H9 (cell line): ENCODE data around the gene TRUB1. TPM values are rescaled to one million over a fixed set of nuclear protein-coding genes. Genes with fewer than 3 reads are reported as not detected.
A peak's percentile ranks its signal among the peaks of the same experiment; 100 is the strongest.

Source experiments
- DNase-seq: peaks from one replicate; pipeline ENCODE4 v3.0.0-alpha.2; 2017
- H2AFZ ChIP-seq: one replicate; pipeline ENCODE4 v1.6.1; 2013; ENCODE audit warnings: mild to moderate bottlenecking, low read length, control low read depth, moderate library complexity
- H2AK5ac ChIP-seq: 2 replicates; pipeline ENCODE4 v1.6.1; 2013; ENCODE audit warnings: low read length, control low read depth, mixed read lengths; ENCODE audit not compliant: insufficient read length
- H2BK120ac ChIP-seq: one replicate; pipeline ENCODE4 v1.6.1; 2013; ENCODE audit warnings: low read depth, mild to moderate bottlenecking, low read length, control low read depth, inconsistent platforms; ENCODE audit not compliant: poor library complexity, severe bottlenecking
- H2BK12ac ChIP-seq: 2 replicates; pipeline ENCODE4 v1.6.1; 2013; ENCODE audit warnings: low read length, control low read depth, mixed read lengths, low read depth; ENCODE audit not compliant: insufficient read length
- H2BK15ac ChIP-seq: 2 replicates; pipeline ENCODE4 v1.6.1; 2013; ENCODE audit warnings: low read depth, low read length, control low read depth
- H2BK20ac ChIP-seq: one replicate; pipeline ENCODE4 v1.6.1; 2013; ENCODE audit warnings: low read depth, mild to moderate bottlenecking, low read length, control low read depth, inconsistent platforms; ENCODE audit not compliant: poor library complexity, severe bottlenecking
- H2BK5ac ChIP-seq: 2 replicates; pipeline ENCODE4 v1.6.1; 2013; ENCODE audit warnings: low read length, control low read depth, mixed read lengths; ENCODE audit not compliant: insufficient read length
- H3K14ac ChIP-seq: 2 replicates; pipeline ENCODE4 v1.6.1; 2013; ENCODE audit warnings: low read length, control low read depth; ENCODE audit not compliant: insufficient read depth
- H3K18ac ChIP-seq: 2 replicates; pipeline ENCODE4 v1.6.1; 2013; ENCODE audit warnings: low read depth, mild to moderate bottlenecking, mixed read lengths, low read length, control low read depth; ENCODE audit not compliant: insufficient read length
- H3K23ac ChIP-seq: 2 replicates; pipeline ENCODE4 v1.6.1; 2013; ENCODE audit warnings: low read length, control low read depth, mixed read lengths, low read depth; ENCODE audit not compliant: insufficient read length
- H3K23me2 ChIP-seq: 2 replicates; pipeline ENCODE4 v1.6.1; 2013; ENCODE audit warnings: low read depth, mild to moderate bottlenecking, mixed read lengths, low read length, control low read depth; ENCODE audit not compliant: insufficient read length, poor library complexity, severe bottlenecking
- H3K27ac ChIP-seq: 2 replicates; pipeline ENCODE4 v1.5.1; 2013; ENCODE audit warnings: low read length, control low read depth, mixed read lengths, low read depth; ENCODE audit not compliant: insufficient read length
- H3K27me3 ChIP-seq: 2 replicates; pipeline ENCODE4 v1.6.1; 2013; ENCODE audit warnings: low read length, control low read depth, inconsistent platforms; ENCODE audit not compliant: insufficient read depth
- H3K4ac ChIP-seq: 2 replicates; pipeline ENCODE4 v1.6.1; 2013; ENCODE audit warnings: low read depth, mild to moderate bottlenecking, control low read depth, inconsistent platforms, low read length, moderate library complexity
- H3K4me1 ChIP-seq: 2 replicates; pipeline ENCODE4 v1.6.1; 2013; ENCODE audit warnings: low read length, control low read depth, inconsistent platforms; ENCODE audit not compliant: insufficient read depth
- H3K4me2 ChIP-seq: 2 replicates; pipeline ENCODE4 v1.6.1; 2013; ENCODE audit warnings: low read length, control low read depth, mixed read lengths; ENCODE audit not compliant: insufficient read length, insufficient read depth
- H3K56ac ChIP-seq: 2 replicates; pipeline ENCODE4 v1.6.1; 2013; ENCODE audit warnings: low read depth, mild to moderate bottlenecking, mixed read lengths, low read length, control low read depth; ENCODE audit not compliant: insufficient read length
- H3K79me1 ChIP-seq: 2 replicates; pipeline ENCODE4 v1.6.1; 2013; ENCODE audit warnings: low read depth, mild to moderate bottlenecking, moderate library complexity, low read length, control low read depth, inconsistent platforms; ENCODE audit not compliant: insufficient read depth, poor library complexity, severe bottlenecking
- H3K79me2 ChIP-seq: 2 replicates; pipeline ENCODE4 v1.6.1; 2013; ENCODE audit warnings: low read length, control low read depth, inconsistent platforms; ENCODE audit not compliant: insufficient read depth
- H3K9ac ChIP-seq: 2 replicates; pipeline ENCODE4 v1.6.1; 2013; ENCODE audit warnings: low read length, control low read depth, mixed read lengths; ENCODE audit not compliant: insufficient read length; ENCODE audit errors: extremely low read depth
- H3K9me3 ChIP-seq: one replicate; pipeline ENCODE4 v1.6.1; 2013; ENCODE audit warnings: low read depth, low read length, inconsistent platforms; ENCODE audit not compliant: control insufficient read depth
- H3T11ph ChIP-seq: one replicate; pipeline ENCODE4 v1.6.1; 2013; ENCODE audit warnings: mild to moderate bottlenecking, low read length, control low read depth, inconsistent platforms
- H4K20me1 ChIP-seq: one replicate; pipeline ENCODE4 v1.6.1; 2013; ENCODE audit not compliant: control insufficient read depth, insufficient read length, insufficient read depth
- H4K5ac ChIP-seq: 2 replicates; pipeline ENCODE4 v1.6.1; 2013; ENCODE audit warnings: low read depth, mild to moderate bottlenecking, mixed read lengths, low read length, control low read depth; ENCODE audit not compliant: insufficient read length
- H4K8ac ChIP-seq: replicated peaks from 2 replicates; pipeline ENCODE4 v1.6.1; 2013; ENCODE audit warnings: low read length, control low read depth, mixed read lengths, low read depth; ENCODE audit not compliant: insufficient read length
- H4K91ac ChIP-seq: 2 replicates; pipeline ENCODE4 v1.6.1; 2013; ENCODE audit warnings: low read depth, mild to moderate bottlenecking, moderate library complexity, mixed read lengths, low read length, control low read depth; ENCODE audit not compliant: insufficient read length
- H3K27ac Mint-ChIP-seq, 3 experiments: 2 replicates in 2 of 3; 3 replicates in 1 of 3; pipeline ENCODE4 v1.8.0; 2020 to 2021; ENCODE audit warnings: mixed read lengths in 3 of 3, mild to moderate bottlenecking in 1 of 3, moderate library complexity in 1 of 3
- H3K27me3 Mint-ChIP-seq: 2 replicates; pipeline ENCODE4 v1.8.0; 2021; ENCODE audit warnings: low read depth, mild to moderate bottlenecking, moderate library complexity, mixed read lengths
- H3K36me3 Mint-ChIP-seq, 3 experiments: 2 replicates in 2 of 3; 3 replicates in 1 of 3; pipeline ENCODE4 v1.8.0; 2020 to 2021; ENCODE audit warnings: low read depth in 3 of 3, mixed read lengths in 3 of 3; ENCODE audit not compliant: insufficient read depth in 1 of 3
- H3K4me1 Mint-ChIP-seq, 2 experiments: 2 replicates each; pipeline ENCODE4 v1.8.0; 2020; ENCODE audit warnings: mixed read lengths in 2 of 2
- H3K4me3 Mint-ChIP-seq, 2 experiments: 2 replicates in 1 of 2; 3 replicates in 1 of 2; pipeline ENCODE4 v1.8.0; 2020 to 2021; ENCODE audit warnings: mild to moderate bottlenecking in 2 of 2, mixed read lengths in 2 of 2, moderate library complexity in 1 of 2
- H3K9me3 Mint-ChIP-seq, 2 experiments: 2 replicates in 1 of 2; 3 replicates in 1 of 2; pipeline ENCODE4 v1.8.0; 2020; ENCODE audit warnings: mild to moderate bottlenecking in 2 of 2, mixed read lengths in 2 of 2, moderate library complexity in 1 of 2
- WGBS: extraction: QIAGEN DNeasy Blood & Tissue Kit; methylation state at CpG from one replicate; pipeline ENCODE4 v1.1.7; 2013; ENCODE audit warnings: missing lambda C conversion rate, low lambda C conversion rate, mixed read lengths; ENCODE audit not compliant: insufficient read length; ENCODE audit errors: extremely low coverage; 5-methylcytosine and 5-hydroxymethylcytosine counted together
- total RNA-seq: library from RNA; stranded (reverse); gene quantifications from 2 replicates; pipeline ENCODE4 v1.2.1, GENCODE V29; 2021
- TF ChIP-seq, protein P1 (sequence below): fragments of 200-600 bp; sonication (generic); conservative IDR thresholded peaks from 3 replicates; pipeline ENCODE4 v1.8.0; 2021; ENCODE audit warnings: antibody characterized with exemption, mild to moderate bottlenecking

TRUB1 gene
- total RNA-seq, 1 experiment from 2014 or later, result 20.6 TPM

DNA sequence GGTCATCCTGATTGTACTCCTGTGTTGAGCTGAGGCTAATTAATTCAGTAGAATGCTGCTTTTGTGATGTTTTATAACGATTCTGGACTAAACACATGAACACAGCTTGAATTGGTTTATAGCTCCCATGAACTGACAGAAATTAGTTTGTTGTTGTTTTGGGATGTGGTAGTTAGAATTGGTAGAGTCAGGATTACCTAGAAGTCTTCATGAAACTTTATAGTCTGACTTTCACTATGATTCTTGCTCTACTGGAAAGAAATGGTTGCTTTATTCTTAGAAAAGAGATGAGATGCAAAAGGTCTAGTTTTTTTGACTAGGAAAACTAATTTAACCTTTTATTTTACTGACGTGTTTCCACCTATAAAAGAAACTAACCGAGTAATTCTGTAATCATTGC lies 23.4 kb upstream of the TRUB1 start:
- H3K79me2 ChIP-seq, result no peaks in the 10 kb centered on the region
- no peak overlapping the region for H2BK5ac ChIP-seq
- H3K9me3 ChIP-seq, result no peaks in the 10 kb centered on the region
- H3K4me2 ChIP-seq, result no peak overlapping the region
- H3K56ac ChIP-seq, result no peak overlapping the region
- H2AFZ ChIP-seq, result no peak overlapping the region
- Mint-ChIP-seq H3K36me3 (peaks cover 0 to 7% (median 5%) of the 10 kb centered on the region in 3 experiments; a peak in 3 of 7 replicates), H3K4me3 (no peak overlapping the region), H3K4me1 (peaks cover 30 to 31% of the 10 kb centered on the region in 2 experiments), H3K27ac (peak overlapping the region in 1 of 3 experiments; percentile 70; a peak in 1 of 7 replicates), H3K27me3 (peaks cover 3% of the 10 kb centered on the region; the same call in 1 of the 2 replicates), H3K9me3 (peaks cover 0 to 8% of the 10 kb centered on the region in 2 experiments; a peak in 1 of 5 replicates)
- no peaks in the 10 kb centered on the region for H3K23me2 ChIP-seq
- H3K14ac ChIP-seq, result no peak overlapping the region
- no CpG with 5 or more reads among the region's 3 CpGs for WGBS
- H2BK20ac ChIP-seq, result no peak overlapping the region
- H3K27me3 ChIP-seq, result no peaks in the 10 kb centered on the region
- no peak overlapping the region for H4K8ac ChIP-seq
- H2AK5ac ChIP-seq, result no peak overlapping the region
- no peaks in the 10 kb centered on the region for H3K79me1 ChIP-seq
- TF ChIP-seq, protein P1, sequence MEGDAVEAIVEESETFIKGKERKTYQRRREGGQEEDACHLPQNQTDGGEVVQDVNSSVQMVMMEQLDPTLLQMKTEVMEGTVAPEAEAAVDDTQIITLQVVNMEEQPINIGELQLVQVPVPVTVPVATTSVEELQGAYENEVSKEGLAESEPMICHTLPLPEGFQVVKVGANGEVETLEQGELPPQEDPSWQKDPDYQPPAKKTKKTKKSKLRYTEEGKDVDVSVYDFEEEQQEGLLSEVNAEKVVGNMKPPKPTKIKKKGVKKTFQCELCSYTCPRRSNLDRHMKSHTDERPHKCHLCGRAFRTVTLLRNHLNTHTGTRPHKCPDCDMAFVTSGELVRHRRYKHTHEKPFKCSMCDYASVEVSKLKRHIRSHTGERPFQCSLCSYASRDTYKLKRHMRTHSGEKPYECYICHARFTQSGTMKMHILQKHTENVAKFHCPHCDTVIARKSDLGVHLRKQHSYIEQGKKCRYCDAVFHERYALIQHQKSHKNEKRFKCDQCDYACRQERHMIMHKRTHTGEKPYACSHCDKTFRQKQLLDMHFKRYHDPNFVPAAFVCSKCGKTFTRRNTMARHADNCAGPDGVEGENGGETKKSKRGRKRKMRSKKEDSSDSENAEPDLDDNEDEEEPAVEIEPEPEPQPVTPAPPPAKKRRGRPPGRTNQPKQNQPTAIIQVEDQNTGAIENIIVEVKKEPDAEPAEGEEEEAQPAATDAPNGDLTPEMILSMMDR, result no peak
- no peaks in the 10 kb centered on the region; the same call in 1 of the 2 replicates for H3K4me1 ChIP-seq
- H3K23ac ChIP-seq, result no peak overlapping the region
- H4K91ac ChIP-seq, result no peak overlapping the region
- no peak overlapping the region for H2BK15ac ChIP-seq
- no peak for DNase-seq
- H3K4ac ChIP-seq, result no peak overlapping the region
- no peak overlapping the region for H3K18ac ChIP-seq
- no peak overlapping the region for H2BK12ac ChIP-seq
- no peak overlapping the region for H4K5ac ChIP-seq
- H3K27ac ChIP-seq, result no peak overlapping the region
- no peak overlapping the region for H3T11ph ChIP-seq
- no peaks in the 10 kb centered on the region for H4K20me1 ChIP-seq
- H3K9ac ChIP-seq, result no peak overlapping the region
- no peak overlapping the region for H2BK120ac ChIP-seq
